Hematopoietic multipotent progenitor cell treated with erythropoietin and hydrocortisone succinate and interleukin-3 and kit ligand, for 6 days (in vitro differentiated cells): ENCODE results near the gene KSR2.
"Not testable (repeated sequence)": the region's sequence is repeated elsewhere in the genome, so short reads cannot be mapped to it uniquely, and the experiment has no call there.

Experiments
- DNase-seq: peaks from one replicate; pipeline ENCODE4 v3.0.0-alpha.2; 2015

Gene KSR2

GRCh38 chr12:117889098-117889497, 79.7 kb downstream of the KSR2 start:
- DNase-seq, result no peak

DNA sequence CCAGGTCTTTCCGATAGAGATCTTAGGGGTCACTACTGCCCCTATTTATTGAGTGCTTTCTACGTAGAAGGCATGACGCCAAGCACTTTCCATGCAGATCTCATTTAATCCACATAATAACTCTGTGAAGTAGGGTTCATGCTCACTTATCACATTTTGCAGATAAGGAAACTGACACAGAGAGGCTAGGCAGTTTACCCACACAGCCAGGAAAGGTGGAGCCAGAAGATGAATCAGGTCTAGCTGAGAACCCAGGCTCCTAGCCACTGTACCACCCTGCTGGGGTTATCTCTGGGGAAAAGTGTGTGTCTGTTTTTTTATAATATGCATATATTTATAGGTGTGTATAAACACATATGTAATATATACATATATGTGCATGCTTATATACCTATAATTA, 83.6 kb downstream of the KSR2 start:
- peak; percentile 19 for DNase-seq

DNA sequence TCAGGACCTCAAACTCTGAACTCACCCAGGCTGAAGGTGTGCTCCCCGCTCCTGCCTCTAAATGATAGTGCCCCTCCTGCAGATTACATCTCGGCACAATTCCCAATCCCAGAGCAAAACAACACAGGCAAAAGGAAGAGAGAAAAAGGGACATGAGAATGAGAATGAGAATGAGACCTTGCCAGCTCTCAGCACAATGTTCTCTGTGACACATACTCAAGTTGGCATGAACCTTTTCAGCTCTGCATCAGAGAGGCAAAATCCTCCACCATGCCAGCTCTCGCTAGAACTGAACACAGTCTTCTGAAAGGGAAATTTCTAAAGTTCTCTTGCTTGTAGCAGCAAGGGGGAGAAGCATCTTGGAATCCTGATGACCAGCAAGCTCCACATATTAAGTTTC, 84.6 kb downstream of the KSR2 start:
- no peak for DNase-seq

- DNase-seq, result no peak
These were observed 86.1 kb downstream of the KSR2 start for GRCh38 chr12:117882603-117883184.

DNA sequence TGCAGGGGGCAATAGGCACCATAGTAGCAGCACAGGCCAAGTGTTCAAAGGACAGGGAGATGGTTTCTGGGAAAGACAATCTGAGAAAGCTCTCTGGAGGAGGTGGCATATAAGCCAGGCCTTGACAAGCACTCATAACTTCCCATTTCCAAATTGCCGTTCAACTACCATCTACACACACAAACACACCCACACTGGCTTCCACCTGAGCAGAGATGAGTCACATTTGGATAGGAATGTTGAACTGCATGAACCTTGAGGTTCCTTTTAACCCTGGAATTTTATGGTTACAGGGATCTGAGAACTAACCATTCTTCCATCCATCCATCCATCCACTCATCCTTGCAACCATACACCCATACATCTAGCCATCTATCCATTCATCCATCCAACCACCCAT, 86.6 kb downstream of the KSR2 start:
- DNase-seq, result no peak

DNA sequence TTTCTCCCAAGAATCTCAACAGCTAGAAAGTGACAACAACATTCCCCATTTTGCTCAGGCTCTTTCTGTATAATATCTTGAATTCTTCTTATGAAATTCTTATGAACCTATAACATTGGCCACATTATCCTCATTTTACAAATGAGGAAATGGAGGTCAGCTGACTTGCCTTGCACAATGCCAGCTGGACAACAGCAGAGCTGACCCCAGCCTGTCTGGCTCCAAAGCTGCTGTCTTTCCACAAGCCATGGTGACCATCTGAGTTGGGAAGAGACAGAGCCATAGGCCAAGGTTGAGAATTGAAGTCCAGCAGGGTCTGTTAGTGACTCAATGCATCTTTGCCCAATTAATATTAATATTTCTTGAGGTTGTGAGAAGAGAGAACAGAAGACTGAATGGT, 87.3 kb downstream of the KSR2 start:
- no peak for DNase-seq

GRCh38 chr12:117878605-117879004, 90.2 kb downstream of the KSR2 start:
- DNase-seq, result no peak

GRCh38 chr12:117876436-117876816, 92.4 kb downstream of the KSR2 start:
- DNase-seq, result no peak

GRCh38 chr12:117875744-117876435, 92.9 kb downstream of the KSR2 start:
- peak; percentile 11 for DNase-seq

GRCh38 chr12:117874842-117875434, 93.9 kb downstream of the KSR2 start:
- peak; percentile 74 for DNase-seq

DNA sequence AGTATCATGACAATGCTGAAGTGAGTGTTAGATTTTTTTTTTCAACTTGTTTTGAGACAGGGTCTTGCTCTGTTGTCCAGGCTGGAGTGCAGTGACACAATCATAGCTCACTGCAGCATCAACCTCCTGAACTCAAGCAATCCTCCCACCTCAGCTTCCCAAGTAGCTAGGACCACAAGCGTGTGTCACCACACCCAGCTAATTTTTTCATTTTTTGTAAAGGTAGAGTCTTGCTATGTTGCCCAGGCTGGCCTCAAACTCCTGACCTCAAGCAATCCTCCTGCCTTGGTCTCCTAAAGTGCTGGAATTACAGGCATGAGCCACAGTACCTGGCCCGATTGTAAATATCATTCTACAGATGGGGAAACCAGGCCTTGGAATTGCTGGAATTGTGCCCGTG, 94.6 kb downstream of the KSR2 start:
- DNase-seq, result not testable (repeated sequence)

DNA sequence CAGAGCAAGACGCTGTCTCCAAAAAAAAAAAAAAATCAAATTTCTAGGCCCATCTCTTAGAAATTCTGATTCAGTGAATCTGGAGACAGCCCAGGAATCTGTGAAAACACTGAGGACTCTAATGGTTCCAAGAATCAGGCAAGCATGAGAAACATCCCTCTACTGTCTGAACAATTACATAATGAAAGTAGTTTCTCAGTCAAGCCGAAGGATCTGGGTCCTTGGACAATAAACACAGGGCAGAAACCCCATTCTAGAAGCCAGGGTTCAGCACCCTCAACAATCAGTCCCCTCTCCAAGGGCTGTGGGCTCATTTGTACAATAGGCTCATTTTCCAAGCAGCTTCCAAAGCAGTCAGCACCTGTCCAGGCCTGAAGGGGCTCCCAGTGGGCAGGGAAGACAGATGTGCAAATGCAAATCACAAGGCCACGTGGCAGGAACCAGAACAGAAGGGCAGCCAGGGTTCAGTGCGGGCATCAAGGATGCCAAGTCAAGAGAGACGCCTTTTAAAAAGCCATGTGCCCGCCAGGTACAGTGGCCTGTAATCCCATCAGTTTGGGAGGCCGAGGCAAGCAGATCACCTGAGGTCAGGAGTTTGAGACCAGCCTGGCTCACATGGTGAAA, 96.1 kb downstream of the KSR2 start:
- no peak for DNase-seq

- DNase-seq, result no peak
These were observed 99.2 kb downstream of the KSR2 start for GRCh38 chr12:117869551-117869950.

DNA sequence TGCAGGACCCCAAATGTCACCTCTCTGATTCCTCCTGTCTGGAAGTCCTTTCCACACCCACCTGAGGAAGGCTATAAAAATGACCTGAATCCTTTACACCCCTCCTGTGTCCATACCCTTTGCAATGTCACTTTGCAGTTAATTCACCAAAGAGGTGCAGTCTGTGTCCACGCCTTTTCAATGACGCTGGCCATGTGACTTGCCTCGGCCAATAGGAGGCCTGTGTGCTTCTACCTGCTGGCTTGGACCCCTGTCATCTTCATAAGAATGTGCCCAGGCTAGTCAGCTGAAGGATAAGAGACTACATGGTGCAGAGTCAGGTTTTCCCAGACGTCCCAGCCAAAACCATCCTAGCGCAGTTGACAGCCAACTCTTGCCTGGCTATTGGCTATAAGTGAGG, 101.4 kb downstream of the KSR2 start:
- DNase-seq, result no peak

DNA sequence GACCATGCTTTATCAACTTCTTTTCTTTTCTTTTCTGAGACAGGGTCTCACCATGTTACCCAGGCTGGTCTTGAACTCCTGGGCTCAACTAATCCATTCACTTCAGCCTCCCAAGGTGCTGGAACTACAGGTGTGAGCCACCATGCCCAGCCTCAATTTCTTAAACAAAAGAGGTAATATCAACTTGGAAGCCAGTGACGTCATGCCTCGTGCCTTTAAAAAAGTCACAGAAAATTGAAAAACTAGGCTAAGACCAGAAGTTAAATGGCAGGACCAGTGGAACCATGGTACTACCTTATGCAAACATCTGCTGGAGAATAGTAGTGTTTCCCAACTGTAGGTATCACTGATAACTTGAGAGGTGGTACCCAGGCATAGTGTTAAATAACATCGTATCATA, 103.3 kb downstream of the KSR2 start:
- DNase-seq, result no peak

DNA sequence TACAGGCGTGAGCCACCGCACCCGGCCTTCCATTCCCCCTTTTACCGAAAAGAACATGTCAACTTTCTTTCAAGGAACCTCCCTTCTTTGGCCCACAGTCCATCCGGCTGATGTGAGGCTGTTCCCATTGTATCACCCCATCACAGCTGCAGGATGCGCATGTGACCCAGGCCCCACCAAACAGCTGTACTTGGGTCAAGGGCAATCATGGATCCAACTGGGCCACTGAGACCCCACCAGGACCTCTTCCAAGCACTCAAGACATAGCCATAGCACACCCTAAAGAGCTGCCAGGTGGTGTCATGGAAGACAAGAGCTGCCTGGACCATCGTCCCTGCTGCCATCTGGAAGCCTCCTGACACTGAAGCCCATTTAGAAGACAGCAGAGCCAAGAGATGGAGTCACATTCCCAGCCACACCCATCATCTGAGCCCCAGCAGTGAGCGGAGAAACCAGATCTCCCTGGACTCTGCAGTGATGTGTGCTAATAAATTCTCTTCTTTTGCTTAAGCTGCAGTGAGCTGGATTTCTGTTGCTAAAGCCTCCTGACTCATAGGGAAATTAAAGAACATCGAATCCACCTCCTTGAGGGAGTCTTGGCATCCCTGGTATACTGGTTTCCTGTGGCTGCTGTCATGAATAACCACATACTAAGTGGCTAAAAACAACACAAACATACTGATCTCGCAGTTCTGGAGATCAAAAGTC, 105.6 kb downstream of the KSR2 start:
- no peak for DNase-seq

- no peak for DNase-seq
These were observed 107.1 kb downstream of the KSR2 start for GRCh38 chr12:117861691-117862090.

DNA sequence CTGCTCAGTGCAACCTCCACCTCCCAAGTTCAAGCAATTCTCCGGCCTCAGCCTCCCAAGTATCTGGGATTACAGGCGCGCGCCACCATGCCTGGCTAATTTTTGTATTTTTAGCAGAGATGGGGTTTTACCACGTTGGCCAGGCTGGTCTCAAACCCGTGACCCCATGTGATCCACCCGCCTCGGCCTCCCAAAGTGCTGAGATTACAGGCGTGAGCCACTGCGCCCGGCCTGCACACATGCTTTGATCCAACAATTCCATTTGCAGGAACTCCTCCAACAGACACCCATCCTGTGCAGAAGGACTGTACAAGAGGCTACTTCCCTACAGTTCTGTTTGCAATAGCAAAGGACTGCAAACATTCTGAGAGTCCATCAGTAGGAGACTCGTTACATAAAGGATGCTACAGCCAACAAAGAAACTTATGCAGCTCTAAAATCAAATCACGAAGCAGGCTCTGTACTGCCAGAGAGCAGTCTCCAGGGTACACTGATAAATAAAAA, 108.0 kb downstream of the KSR2 start:
- DNase-seq, result not testable (repeated sequence)

DNA sequence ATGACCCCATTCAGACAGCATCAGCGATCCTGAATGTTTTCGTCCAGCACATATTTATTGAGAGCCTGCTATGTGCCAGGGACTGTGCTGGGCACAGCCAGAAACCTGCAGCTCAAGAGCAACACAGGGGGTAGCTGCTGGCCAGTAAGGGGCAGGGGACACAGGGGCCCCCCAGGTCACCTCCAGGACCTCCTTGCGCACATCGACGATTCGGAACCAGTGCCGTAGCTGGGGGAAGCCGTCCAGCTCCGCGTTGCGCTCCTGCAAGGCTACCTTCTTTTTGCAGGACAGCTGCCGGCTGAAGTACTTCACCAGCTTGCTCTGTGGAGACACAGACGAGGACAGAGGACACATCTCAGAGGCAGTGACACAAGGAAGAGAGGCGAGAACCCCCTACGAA, 108.7 kb downstream of the KSR2 start:
- no peak for DNase-seq

DNA sequence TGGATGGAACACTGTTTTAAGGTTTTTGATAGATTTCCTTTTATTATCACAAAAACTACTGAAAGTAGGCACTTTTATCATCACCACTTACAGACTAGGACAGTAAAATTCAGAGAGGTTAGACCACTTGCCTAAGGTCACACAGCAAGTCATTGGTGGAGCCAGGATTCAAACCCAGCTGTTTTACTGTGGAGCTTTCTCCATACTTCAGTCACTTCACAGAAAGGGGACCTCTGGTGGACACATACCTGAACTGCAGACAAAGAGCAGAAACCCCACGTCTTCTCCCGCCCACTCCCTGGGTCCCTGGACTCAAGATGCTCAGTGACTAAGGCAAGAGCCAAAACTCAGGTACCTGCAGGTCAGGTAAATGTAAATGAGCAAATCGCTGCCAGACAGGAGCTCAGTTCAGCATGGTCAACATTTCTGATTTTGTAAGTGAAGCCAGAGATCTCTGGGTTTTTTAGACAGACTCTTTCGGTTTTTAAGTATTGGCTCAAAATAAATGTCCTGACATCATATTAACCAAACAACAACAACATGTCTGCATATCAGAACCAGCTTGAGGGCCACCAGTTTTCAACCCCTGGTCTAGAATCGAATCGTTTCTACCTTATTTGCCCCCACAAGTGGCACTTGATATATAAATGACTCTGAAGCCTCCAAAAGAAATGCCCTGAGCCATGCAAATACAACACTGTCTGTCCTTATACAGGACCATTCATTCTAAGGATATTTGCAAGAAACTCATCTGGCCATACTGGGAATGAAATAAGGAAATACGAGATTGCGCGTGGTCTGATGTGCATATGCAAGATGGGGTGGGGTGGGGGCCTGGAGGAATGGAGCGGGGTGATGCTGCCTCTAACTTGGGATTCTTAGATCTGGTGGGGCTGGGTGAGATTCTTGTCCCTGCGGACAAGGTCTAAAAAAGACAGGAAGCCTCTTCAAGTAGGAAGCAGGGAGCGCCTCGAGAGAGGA, 110.9 kb downstream of the KSR2 start:
- DNase-seq, result peak; percentile 71

- not testable (repeated sequence) for DNase-seq
These were observed 111.7 kb downstream of the KSR2 start for GRCh38 chr12:117857139-117857538.

DNA sequence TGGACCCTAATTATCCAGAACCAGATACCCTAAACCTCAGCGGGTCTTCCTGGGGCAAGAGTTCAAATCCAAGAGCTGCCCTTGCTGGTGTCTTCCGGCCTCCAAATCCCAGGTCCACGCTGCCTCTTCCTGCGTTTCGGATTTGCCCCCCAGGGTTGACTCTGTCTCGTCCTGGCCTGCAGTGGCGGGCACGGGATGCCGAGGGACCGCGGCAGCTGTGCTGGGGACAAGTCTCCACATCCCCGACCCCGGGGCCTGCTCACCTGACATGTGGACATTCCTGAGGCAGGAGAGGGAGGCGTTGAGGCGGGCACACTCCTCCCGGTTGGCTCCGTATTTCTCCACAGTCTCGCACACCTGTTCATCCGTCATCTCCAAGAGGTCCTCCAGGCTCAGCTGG, 113.6 kb downstream of the KSR2 start:
- no peak for DNase-seq
